ENCODE data around the gene GPR62. TPM values are rescaled to one million over a fixed set of nuclear protein-coding genes. Genes with fewer than 3 reads are reported as not detected.

GPR62 gene
- polyA plus RNA-seq, 3 donors = not detected

GRCh38 chr3:51958603-51959521 is 3.7 kb downstream of the GPR62 start:
- no peak for TF ChIP-seq CTCF (IDR thresholded peaks at IDR 0.05)
- Histone ChIP-seq H2AFZ (ENCODE audit: insufficient read depth, low read depth, low read length, poor library complexity, severe bottlenecking) (no peak overlapping the region), H3K9me3 (replicated peaks in 1 of 2; ENCODE audit: control insufficient read depth in 1 of 2, insufficient read depth in 1 of 2, low read length in 2 of 2) (no peaks in the 10 kb centered on the region), H3K27ac (ENCODE audit: low read depth in 1 of 2, low read length in 2 of 2) (no peak overlapping the region), H3K9ac (ENCODE audit: insufficient read depth, low read length, poor library complexity, severe bottlenecking) (no peak overlapping the region), H3K4me1 (ENCODE audit: control insufficient read depth in 1 of 2, insufficient read depth in 2 of 2, low read length in 2 of 2) (peaks cover 34 to 40% of the 10 kb centered on the region in 2 donors), H3K27me3 (ENCODE audit: control insufficient read depth in 2 of 2, insufficient read depth in 2 of 2, low read length in 2 of 2) (peaks cover 2 to 36% of the 10 kb centered on the region in 2 donors), H3K79me2 (ENCODE audit: insufficient read depth, low read length) (no peaks in the 10 kb centered on the region), H4K20me1 (ENCODE audit: insufficient read depth, low read length) (no peaks in the 10 kb centered on the region), H3K36me3 (replicated peaks in 1 of 2; ENCODE audit: control insufficient read depth in 1 of 2, insufficient read depth in 2 of 2, low read length in 2 of 2) (no peaks in the 10 kb centered on the region), H3K4me2 (replicated peaks; ENCODE audit: extremely low read depth, low read length, poor library complexity, severe bottlenecking) (no peak overlapping the region), H3K4me3 (replicated peaks in 1 of 3; ENCODE audit: low read depth in 2 of 3, low read length in 3 of 3) (no peak overlapping the region)
- 91% methylated on average over 7 of the region's 20 CpGs for WGBS (ENCODE audit: insufficient coverage)
- DNase-seq = no peak
- Mint-ChIP-seq H3K4me1 (peaks cover 30% of the 10 kb centered on the region), H3K27me3 (ENCODE audit: low read depth in 3 of 3) (peaks cover 22 to 51% (median 24%) of the 10 kb centered on the region in 3 donors), H3K4me3 (peak overlapping the region in 1 of 2 donors; percentile 0), H3K9me3 (peaks cover 0 to 5% (median 0%) of the 10 kb centered on the region in 7 donors), H3K27ac (no peak overlapping the region), H3K36me3 (no peaks in the 10 kb centered on the region)
- intact Hi-C loops (cut with micrococcal nuclease) = no loop called here

- TF ChIP-seq CTCF (IDR thresholded peaks at IDR 0.05) = no peak
- H3K27ac Mint-ChIP-seq = no peak overlapping the region
- Histone ChIP-seq H2AFZ (ENCODE audit: insufficient read depth, low read depth, low read length, poor library complexity, severe bottlenecking) (no peak overlapping the region), H3K4me3 (replicated peaks in 1 of 3; ENCODE audit: low read depth in 2 of 3, low read length in 3 of 3) (no peak overlapping the region), H3K9ac (ENCODE audit: insufficient read depth, low read length, poor library complexity, severe bottlenecking) (no peak overlapping the region), H3K27ac (ENCODE audit: low read depth in 1 of 2, low read length in 2 of 2) (no peak overlapping the region), H3K79me2 (ENCODE audit: insufficient read depth, low read length) (no peaks in the 10 kb centered on the region), H3K9me3 (replicated peaks in 1 of 2; ENCODE audit: control insufficient read depth in 1 of 2, insufficient read depth in 1 of 2, low read length in 2 of 2) (no peaks in the 10 kb centered on the region), H3K36me3 (replicated peaks in 1 of 2; ENCODE audit: control insufficient read depth in 1 of 2, insufficient read depth in 2 of 2, low read length in 2 of 2) (no peaks in the 10 kb centered on the region), H4K20me1 (ENCODE audit: insufficient read depth, low read length) (no peaks in the 10 kb centered on the region), H3K4me2 (replicated peaks; ENCODE audit: extremely low read depth, low read length, poor library complexity, severe bottlenecking) (no peak overlapping the region), H3K4me1 (ENCODE audit: control insufficient read depth in 1 of 2, insufficient read depth in 2 of 2, low read length in 2 of 2) (peaks cover 26 to 33% of the 10 kb centered on the region in 2 donors), H3K27me3 (ENCODE audit: control insufficient read depth in 2 of 2, insufficient read depth in 2 of 2, low read length in 2 of 2) (peaks cover 2 to 40% of the 10 kb centered on the region in 2 donors)
- DNase-seq = no peak
- H3K4me1 Mint-ChIP-seq = peaks cover 22% of the 10 kb centered on the region
- intact Hi-C loops (cut with micrococcal nuclease) = no loop called here
- no peak overlapping the region for H3K4me3 Mint-ChIP-seq
- peaks cover 22 to 55% (median 22%) of the 10 kb centered on the region in 3 donors for H3K27me3 Mint-ChIP-seq (ENCODE audit: low read depth in 3 of 3)
- 100% methylated on average over 7 of the region's 7 CpGs for WGBS (ENCODE audit: insufficient coverage)
- peaks cover 0 to 4% (median 0%) of the 10 kb centered on the region in 7 donors for H3K9me3 Mint-ChIP-seq
- peaks cover 0 to under 1% of the 10 kb centered on the region in 2 donors for H3K36me3 Mint-ChIP-seq
These were observed 4.5 kb downstream of the GPR62 start for GRCh38 chr3:51959651-51960050.
